ENCODE data around the gene CDH4. TPM values are rescaled to one million over a fixed set of nuclear protein-coding genes. Genes with fewer than 3 reads are reported as not detected.

The CDH4 gene
- total and polyA plus RNA-seq, 9 of the 15 experiments (the other 6 are each of a cell fraction or from before 2014, with no cell fraction given), result 0.04 TPM; not detected in 8

GRCh38 chr20:61649105-61649859 lies 397.2 kb downstream of the CDH4 start (continued):
- TF ChIP-seq PBX2 (CRISPR knock-in tag; IDR thresholded peaks at IDR 0.05; ENCODE audit: low read depth), result no peak
- TF ChIP-seq PBX2 (tag; conservative IDR thresholded peaks at IDR 0.05; ENCODE audit: low read depth), result no peak
- no peak for TF ChIP-seq POLR2H (tag; IDR thresholded peaks at IDR 0.05; ENCODE audit: low read depth)
- TF ChIP-seq ZNF512 (tag; IDR thresholded peaks at IDR 0.05), result no peak
- TF ChIP-seq TAF1 (IDR thresholded peaks at IDR 0.05; ENCODE audit: control insufficient read depth, extremely low read depth, insufficient read depth, low read length, severe bottlenecking), result no peak
- no peak for TF ChIP-seq TFAM (CRISPR knock-in tag; conservative IDR thresholded peaks at IDR 0.05)
- TF ChIP-seq FOXA3 (CRISPR knock-in tag; conservative IDR thresholded peaks at IDR 0.05 in 1 of 2, IDR thresholded peaks at IDR 0.05 in 1 of 2), result no peak
- TF ChIP-seq ZNF449 (CRISPR knock-in tag; IDR thresholded peaks at IDR 0.05), result no peak
- TF ChIP-seq ZFP1 (CRISPR knock-in tag; IDR thresholded peaks at IDR 0.05), result no peak
